Endothelial cell (in vitro differentiated cells): ENCODE data around the gene CD74. TPM values are rescaled to one million over a fixed set of nuclear protein-coding genes. Genes with fewer than 3 reads are reported as not detected.

Experiments used
- DNase-seq: peaks from one replicate; pipeline ENCODE4 v3.0.0; 2021; ENCODE audit warnings: low spot score
- H3K27ac Mint-ChIP-seq: one replicate; pipeline ENCODE4 v1.8.0; 2021; ENCODE audit warnings: mixed read lengths, inconsistent platforms; ENCODE audit not compliant: unreplicated experiment
- H3K27me3 Mint-ChIP-seq: one replicate; pipeline ENCODE4 v1.8.0; 2021; ENCODE audit warnings: mild to moderate bottlenecking, moderate library complexity, mixed read lengths, inconsistent platforms; ENCODE audit not compliant: unreplicated experiment
- H3K36me3 Mint-ChIP-seq: one replicate; pipeline ENCODE4 v1.8.0; 2021; ENCODE audit warnings: mild to moderate bottlenecking, low read depth, mixed read lengths, inconsistent platforms; ENCODE audit not compliant: unreplicated experiment
- H3K4me1 Mint-ChIP-seq: one replicate; pipeline ENCODE4 v1.8.0; 2021; ENCODE audit warnings: mild to moderate bottlenecking, mixed read lengths, inconsistent platforms; ENCODE audit not compliant: unreplicated experiment
- H3K4me3 Mint-ChIP-seq: one replicate; pipeline ENCODE4 v1.8.0; 2021; ENCODE audit warnings: mild to moderate bottlenecking, mixed read lengths, inconsistent platforms; ENCODE audit not compliant: unreplicated experiment
- H3K9me3 Mint-ChIP-seq: one replicate; pipeline ENCODE4 v1.8.0; 2021; ENCODE audit warnings: mixed read lengths, inconsistent platforms; ENCODE audit not compliant: unreplicated experiment
- CTCF ChIP-seq: fragments of 200-600 bp; sonication (generic); IDR thresholded peaks from one replicate; pipeline ENCODE4 v1.5.0; 2021; ENCODE audit warnings: antibody characterized with exemption; ENCODE audit not compliant: unreplicated experiment
- total RNA-seq: library from RNA; stranded (reverse); fragmentation: NEBNext Ultra II Directional; extraction: Animal tissue kit (Norgen Biotek cat#: 25700); gene quantifications from one replicate; pipeline ENCODE4 v1.2.1, GENCODE V29; 2021; ENCODE audit not compliant: unreplicated experiment

Gene CD74
- total RNA-seq, 1 donor from 2014 or later, result 170 TPM

- Mint-ChIP-seq H3K36me3 (peaks cover 14% of the 10 kb centered on the region), H3K4me3 (peak within 1 kb of the TSS; percentile 94), H3K4me1 (peaks cover 22% of the 10 kb centered on the region), H3K27ac (peak within 1 kb of the TSS; percentile 74), H3K27me3 (peaks cover 9% of the 10 kb centered on the region), H3K9me3 (no peaks in the 10 kb centered on the region)
- DNase-seq, result peak; percentile 98
- TF ChIP-seq CTCF, result no peak
Observed at GRCh38 chr5:150357326-150358260, 55.1 kb downstream of the CD74 start, which contains the start of gene TCOF1. Gene TCOF1, plus strand, starts transcription at chr5:150357697. Its CDS starts 50 bp downstream, at chr5:150357747.

DNA sequence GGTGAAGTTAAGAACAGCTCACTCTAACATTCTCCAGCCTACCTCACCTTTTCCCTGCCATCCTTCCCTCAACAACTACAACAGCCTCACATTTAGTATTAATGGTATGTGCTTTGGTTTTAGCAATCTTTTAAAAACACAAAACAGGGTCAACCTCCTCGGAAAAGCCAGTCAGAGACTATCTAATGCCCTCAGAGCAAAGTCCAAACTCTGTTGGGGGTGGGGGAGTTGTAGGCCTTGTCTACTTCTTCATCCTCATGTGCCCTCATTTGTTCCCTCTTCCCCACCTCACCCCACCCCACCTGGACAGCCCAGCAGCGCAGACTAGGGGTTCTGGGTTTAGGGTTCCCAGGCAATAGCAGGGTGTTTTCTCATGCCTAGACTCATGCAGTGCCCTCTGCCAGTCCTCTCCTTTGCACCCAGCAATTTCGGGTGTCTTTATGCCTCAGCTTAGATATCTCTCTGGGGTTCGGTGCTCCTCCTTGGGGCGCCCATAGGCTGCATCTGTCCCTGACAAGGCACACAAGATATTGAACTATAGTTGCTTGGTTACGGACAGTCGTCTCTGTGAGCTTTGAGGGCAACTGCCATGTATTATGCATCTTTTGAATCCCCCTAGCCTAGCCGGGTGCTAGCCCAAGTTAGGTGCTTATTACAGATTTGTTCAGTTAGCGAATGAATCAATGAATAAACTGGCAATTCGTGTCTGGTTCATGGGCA is 56.0 kb downstream of the CD74 start:
- peaks cover 9% of the 10 kb centered on the region for H3K27me3 Mint-ChIP-seq
- peaks cover 9% of the 10 kb centered on the region for H3K36me3 Mint-ChIP-seq
- TF ChIP-seq CTCF, result no peak
- H3K4me1 Mint-ChIP-seq, result peaks cover 22% of the 10 kb centered on the region
- peak overlapping the region; percentile 83 for H3K4me3 Mint-ChIP-seq
- H3K27ac Mint-ChIP-seq, result peak overlapping the region; percentile 74
- DNase-seq, result no peak
- no peaks in the 10 kb centered on the region for H3K9me3 Mint-ChIP-seq

DNA sequence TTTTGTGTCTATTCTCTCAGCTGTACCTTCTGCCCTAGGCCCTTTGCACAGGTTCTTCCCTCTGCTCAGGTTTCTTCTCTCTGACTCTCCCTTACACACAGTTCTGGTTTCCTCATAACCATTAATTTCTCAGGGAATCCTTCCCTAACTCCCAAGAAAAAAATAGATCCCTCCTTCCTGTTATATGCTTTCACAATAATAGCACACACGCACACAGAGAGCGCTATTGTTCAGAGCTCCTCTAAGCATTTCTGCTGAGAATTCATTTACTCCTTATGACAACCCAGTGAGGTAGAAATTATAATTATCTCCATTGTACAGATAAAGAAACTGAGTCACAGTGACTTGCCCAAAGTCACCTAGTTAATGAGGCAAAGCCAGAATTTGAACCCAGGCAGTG is 56.9 kb downstream of the CD74 start:
- no peak for TF ChIP-seq CTCF
- Mint-ChIP-seq H3K9me3 (no peaks in the 10 kb centered on the region), H3K27me3 (peaks cover 8% of the 10 kb centered on the region), H3K4me1 (peaks cover 30% of the 10 kb centered on the region), H3K27ac (peak overlapping the region; percentile 2), H3K4me3 (no peak overlapping the region), H3K36me3 (peaks cover 5% of the 10 kb centered on the region)
- no peak for DNase-seq

DNA sequence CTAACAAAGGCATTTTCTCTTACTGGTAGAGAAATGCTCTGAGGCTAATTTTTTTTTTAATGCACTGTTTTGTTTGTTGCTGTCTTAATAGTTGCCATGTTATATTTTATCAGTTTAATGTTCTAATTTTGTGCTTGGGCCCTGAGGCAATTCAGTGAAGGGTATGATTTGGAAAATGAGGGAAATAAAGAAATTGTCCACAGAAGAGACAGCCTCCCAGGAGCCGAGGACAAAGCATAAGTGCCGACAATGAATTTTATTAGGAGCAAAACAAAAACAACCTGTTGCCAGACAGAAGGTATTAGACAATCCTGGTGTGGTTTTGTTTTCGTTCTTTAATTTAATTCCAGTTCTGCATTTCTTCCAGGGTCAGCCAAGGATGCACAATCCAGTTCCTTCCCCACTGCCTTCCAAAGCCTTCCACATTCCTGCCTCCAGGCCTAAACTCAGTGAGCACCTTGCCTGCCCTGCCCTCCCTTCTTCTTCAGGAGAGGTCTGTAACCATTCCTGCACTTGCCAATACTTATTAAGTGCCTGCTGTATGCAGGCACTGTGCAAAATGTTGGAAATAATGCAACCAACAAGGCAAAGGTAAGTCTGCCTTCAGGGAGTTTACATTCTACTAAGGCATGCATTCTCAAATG is 59.6 kb downstream of the CD74 start:
- peaks cover 32% of the 10 kb centered on the region for H3K4me1 Mint-ChIP-seq
- no peak overlapping the region for H3K4me3 Mint-ChIP-seq
- TF ChIP-seq CTCF, result no peak
- H3K36me3 Mint-ChIP-seq, result no peaks in the 10 kb centered on the region
- DNase-seq, result no peak
- no peaks in the 10 kb centered on the region for H3K9me3 Mint-ChIP-seq
- H3K27me3 Mint-ChIP-seq, result peaks cover 6% of the 10 kb centered on the region
- H3K27ac Mint-ChIP-seq, result no peak overlapping the region
